Mammary epithelial cell (primary cell): ENCODE data around the gene PTPN22.

Experiments used
- EZH2 ChIP-seq: IDR thresholded peaks from 2 replicates; pipeline ENCODE4 v1.6.1; 2012; ENCODE audit warnings: low read length, inconsistent platforms, borderline replicate concordance
- TF ChIP-seq, protein P1 (sequence below), 2 donors: IDR thresholded peaks in 1 of 2; conservative IDR thresholded peaks in 1 of 2; 2 replicates each; pipeline ENCODE4 v1.5.1; 2011 to 2012; ENCODE audit warnings: inconsistent platforms in 2 of 2, low read length in 2 of 2, mild to moderate bottlenecking in 2 of 2, control low read depth in 1 of 2, low read depth in 1 of 2; ENCODE audit not compliant: insufficient read depth in 1 of 2; ENCODE audit errors: extremely low read depth in 1 of 2

DNA sequence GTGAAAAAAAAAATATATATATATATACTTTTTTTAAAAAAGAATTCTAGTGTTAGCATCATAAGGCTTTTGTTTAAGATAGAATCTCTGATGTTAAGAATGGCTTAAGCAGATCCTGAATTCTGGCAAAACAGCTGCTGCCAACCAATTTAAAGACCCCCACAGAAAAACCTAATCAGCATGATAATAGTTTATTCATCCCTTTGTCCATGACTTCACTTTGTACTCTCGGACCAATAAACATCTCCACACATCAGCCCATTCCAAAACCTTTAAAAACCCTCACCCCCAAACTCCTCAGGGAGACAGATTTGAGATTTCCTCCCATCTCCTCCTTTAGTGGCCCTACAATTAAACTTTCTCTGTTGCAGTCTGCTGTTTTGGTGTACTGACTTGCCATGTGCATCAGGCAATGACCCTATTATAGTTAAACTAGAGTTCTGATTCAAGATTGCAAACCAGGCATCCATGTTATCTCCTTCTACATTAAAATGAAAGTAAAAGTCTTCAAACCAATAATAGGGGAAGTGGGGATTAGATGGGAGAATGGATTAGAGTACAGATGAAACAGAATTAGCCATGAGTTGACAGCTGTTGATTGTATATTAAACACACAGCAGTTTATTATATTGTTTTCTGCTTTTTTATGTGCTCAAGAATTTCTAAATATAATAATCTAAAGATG lies 102.5 kb downstream of the PTPN22 start:
- TF ChIP-seq, protein P1, sequence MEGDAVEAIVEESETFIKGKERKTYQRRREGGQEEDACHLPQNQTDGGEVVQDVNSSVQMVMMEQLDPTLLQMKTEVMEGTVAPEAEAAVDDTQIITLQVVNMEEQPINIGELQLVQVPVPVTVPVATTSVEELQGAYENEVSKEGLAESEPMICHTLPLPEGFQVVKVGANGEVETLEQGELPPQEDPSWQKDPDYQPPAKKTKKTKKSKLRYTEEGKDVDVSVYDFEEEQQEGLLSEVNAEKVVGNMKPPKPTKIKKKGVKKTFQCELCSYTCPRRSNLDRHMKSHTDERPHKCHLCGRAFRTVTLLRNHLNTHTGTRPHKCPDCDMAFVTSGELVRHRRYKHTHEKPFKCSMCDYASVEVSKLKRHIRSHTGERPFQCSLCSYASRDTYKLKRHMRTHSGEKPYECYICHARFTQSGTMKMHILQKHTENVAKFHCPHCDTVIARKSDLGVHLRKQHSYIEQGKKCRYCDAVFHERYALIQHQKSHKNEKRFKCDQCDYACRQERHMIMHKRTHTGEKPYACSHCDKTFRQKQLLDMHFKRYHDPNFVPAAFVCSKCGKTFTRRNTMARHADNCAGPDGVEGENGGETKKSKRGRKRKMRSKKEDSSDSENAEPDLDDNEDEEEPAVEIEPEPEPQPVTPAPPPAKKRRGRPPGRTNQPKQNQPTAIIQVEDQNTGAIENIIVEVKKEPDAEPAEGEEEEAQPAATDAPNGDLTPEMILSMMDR (conservative IDR thresholded peaks at IDR 0.05 in 1 of 2, IDR thresholded peaks at IDR 0.05 in 1 of 2; ENCODE audit: extremely low read depth in 1 of 2, insufficient read depth in 1 of 2, low read depth in 1 of 2, low read length in 2 of 2), result no peak
- no peak for TF ChIP-seq EZH2
